Fibroblast of gingiva (primary cell): ENCODE measurements around the gene IGLON5.

ENCODE experiments used
- DNase-seq: peaks from one replicate; pipeline ENCODE4 v3.0.0-alpha.2; 2011; ENCODE audit warnings: low read depth

The IGLON5 gene

GRCh38 chr19:51317968-51318367 lies 6.5 kb downstream of the IGLON5 start:
- no peak for DNase-seq

GRCh38 chr19:51318687-51319648 lies 7.5 kb downstream of the IGLON5 start:
- no peak for DNase-seq

- no peak for DNase-seq
These were observed 8.3 kb downstream of the IGLON5 start for GRCh38 chr19:51319649-51320279.

- DNase-seq: no peak
These were observed 8.8 kb downstream of the IGLON5 start for GRCh38 chr19:51320280-51320657.

- no peak for DNase-seq
These were observed 10.4 kb downstream of the IGLON5 start for GRCh38 chr19:51321799-51322198.

- DNase-seq: no peak
These were observed 12.2 kb downstream of the IGLON5 start for GRCh38 chr19:51323481-51324166.

GRCh38 chr19:51324167-51324481 lies 12.7 kb downstream of the IGLON5 start:
- DNase-seq: no peak

- DNase-seq: no peak
These were observed 13.9 kb downstream of the IGLON5 start for GRCh38 chr19:51325161-51325976.

- no peak for DNase-seq
These were observed 15.0 kb downstream of the IGLON5 start for GRCh38 chr19:51326216-51327065.

- peak; percentile 19 for DNase-seq
These were observed 15.9 kb downstream of the IGLON5 start for GRCh38 chr19:51327066-51328001.

- no peak for DNase-seq
These were observed 18.0 kb downstream of the IGLON5 start for GRCh38 chr19:51329411-51329810.

- no peak for DNase-seq
These were observed 18.9 kb downstream of the IGLON5 start for GRCh38 chr19:51330366-51330765.

- no peak for DNase-seq
These were observed 19.7 kb downstream of the IGLON5 start for GRCh38 chr19:51331193-51331592.

GRCh38 chr19:51331716-51332115 lies 20.3 kb downstream of the IGLON5 start:
- no peak for DNase-seq

- DNase-seq: no peak
These were observed 22.5 kb downstream of the IGLON5 start for GRCh38 chr19:51333836-51334460.

- DNase-seq: no peak
These were observed 25.9 kb downstream of the IGLON5 start for GRCh38 chr19:51337141-51337860.

GRCh38 chr19:51337861-51338562 lies 26.6 kb downstream of the IGLON5 start:
- DNase-seq: no peak
